NB4 (cell line): ENCODE data around the gene OS9.

Source experiments
- DNase-seq: peaks from one replicate; pipeline ENCODE4 v3.0.0; 2010; ENCODE audit warnings: low read depth
- H3K4me3 ChIP-seq: one replicate; pipeline ENCODE4 v1.5.1; 2011; ENCODE audit warnings: mild to moderate bottlenecking, low read depth, low read length, moderate library complexity
- CTCF ChIP-seq: IDR thresholded peaks from one replicate; pipeline ENCODE4 v1.5.1; 2012; ENCODE audit warnings: low read depth, low read length
- MAX ChIP-seq: IDR thresholded peaks from 2 replicates; pipeline ENCODE4 v1.6.1; 2011; ENCODE audit warnings: low read depth, low read length
- MYC ChIP-seq: IDR thresholded peaks from 2 replicates; pipeline ENCODE4 v1.6.1; 2011; ENCODE audit warnings: low read depth, low read length
- POLR2A ChIP-seq: IDR thresholded peaks from 2 replicates; pipeline ENCODE4 v1.6.1; 2011; ENCODE audit warnings: mild to moderate bottlenecking; ENCODE audit not compliant: insufficient read length; ENCODE audit errors: extremely low read depth

OS9 gene

GRCh38 chr12:57769594-57769993, 75.7 kb downstream of the OS9 start:
- no peak for DNase-seq
- TF ChIP-seq CTCF (no peak), POLR2A (no peak), MYC (no peak), MAX (no peak)
- no peak overlapping the region for H3K4me3 ChIP-seq

- no peak for DNase-seq
- H3K4me3 ChIP-seq, result peak overlapping the region; percentile 87
- TF ChIP-seq CTCF, result no peak
- TF ChIP-seq MYC, result no peak
- no peak for TF ChIP-seq POLR2A
- no peak for TF ChIP-seq MAX
Measured at GRCh38 chr12:57770734-57771133, 76.8 kb downstream of the OS9 start.
